NT2/D1 (cell line): ENCODE measurements around the gene TXNL4B.

Experiments
- YY1 ChIP-seq: IDR thresholded peaks from 2 replicates; pipeline ENCODE4 v1.6.1; 2011; ENCODE audit not compliant: insufficient read length, insufficient read depth
- ZNF274 ChIP-seq: IDR thresholded peaks from 2 replicates; pipeline ENCODE4 v1.6.1; 2011; ENCODE audit warnings: mild to moderate bottlenecking, low read depth, low read length

GRCh38 chr16:72061564-72061963 lies 31.9 kb downstream of the TXNL4B start:
- no peak for TF ChIP-seq YY1
- TF ChIP-seq ZNF274: no peak
